ENCODE results near the gene NTNG1.

The NTNG1 gene

GRCh38 chr1:107450899-107451664 is 310.2 kb downstream of the NTNG1 start:
- TF ChIP-seq CTCF (IDR thresholded peaks at IDR 0.05), result no peak

- TF ChIP-seq CTCF (IDR thresholded peaks at IDR 0.05), result no peak
These were observed 310.9 kb downstream of the NTNG1 start for GRCh38 chr1:107451715-107452114.

GRCh38 chr1:107454791-107455190 is 314.0 kb downstream of the NTNG1 start:
- no peak for TF ChIP-seq CTCF (IDR thresholded peaks at IDR 0.05)

GRCh38 chr1:107457989-107458388 is 317.1 kb downstream of the NTNG1 start:
- no peak for TF ChIP-seq CTCF (IDR thresholded peaks at IDR 0.05)

- no peak for TF ChIP-seq CTCF (IDR thresholded peaks at IDR 0.05)
These were observed 318.5 kb downstream of the NTNG1 start for GRCh38 chr1:107459204-107459904.

- TF ChIP-seq CTCF (IDR thresholded peaks at IDR 0.05), result no peak
These were observed 319.2 kb downstream of the NTNG1 start for GRCh38 chr1:107460035-107460434.

- TF ChIP-seq CTCF (IDR thresholded peaks at IDR 0.05), result no peak
These were observed 324.0 kb downstream of the NTNG1 start for GRCh38 chr1:107464827-107465226.

All from LNCAP (cell line).